ENCODE measurements around the gene COG4. TPM values are rescaled to one million over a fixed set of nuclear protein-coding genes. Genes with fewer than 3 reads are reported as not detected.
"Not testable (repeated sequence)": the region's sequence is repeated elsewhere in the genome, so short reads cannot be mapped to it uniquely, and the experiment has no call there.

Gene COG4
- total RNA-seq, 1 donor from 2014 or later, result 96.8 TPM

GRCh38 chr16:70540994-70541393 is 17.6 kb upstream of the COG4 start:
- DNase-seq (ENCODE audit: extremely low spot score, unreplicated experiment), result no peak
- Mint-ChIP-seq H3K4me1 (ENCODE audit: unreplicated experiment) (no peaks in the 10 kb centered on the region), H3K27me3 (no peaks in the 10 kb centered on the region), H3K4me3 (no peak overlapping the region), H3K27ac (no peak overlapping the region), H3K9me3 (no peaks in the 10 kb centered on the region), H3K36me3 (peaks cover 30% of the 10 kb centered on the region)
- TF ChIP-seq CTCF (conservative IDR thresholded peaks at IDR 0.05), result no peak

- Mint-ChIP-seq H3K27ac (no peak overlapping the region), H3K4me3 (no peak overlapping the region), H3K4me1 (ENCODE audit: unreplicated experiment) (no peaks in the 10 kb centered on the region), H3K36me3 (peaks cover 32% of the 10 kb centered on the region), H3K27me3 (no peaks in the 10 kb centered on the region), H3K9me3 (no peaks in the 10 kb centered on the region)
- DNase-seq (ENCODE audit: extremely low spot score, unreplicated experiment), result no peak
- TF ChIP-seq CTCF (conservative IDR thresholded peaks at IDR 0.05), result no peak
Observed at GRCh38 chr16:70534971-70535370, 11.6 kb upstream of the COG4 start.

DNA sequence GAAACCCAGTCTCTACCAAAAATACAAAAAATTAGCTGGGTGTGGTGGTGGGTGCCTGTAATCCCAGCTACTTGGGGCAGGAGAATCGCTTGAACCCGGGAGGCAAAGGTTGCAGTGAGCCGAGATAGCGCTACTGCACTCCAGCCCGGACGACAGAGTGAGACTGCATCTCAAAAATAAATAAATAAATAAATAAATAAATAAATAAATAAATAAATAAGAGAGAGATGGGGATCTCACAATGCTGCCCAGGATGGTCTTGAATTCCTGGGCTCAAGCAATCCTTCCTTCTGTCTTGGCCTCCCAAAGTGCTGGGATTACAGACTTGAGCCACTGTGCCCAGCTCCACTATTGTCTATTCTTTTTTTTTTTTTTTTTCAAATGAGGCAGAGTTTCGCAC is 6.6 kb upstream of the COG4 start:
- H3K27ac Mint-ChIP-seq; H3K9me3 Mint-ChIP-seq; H3K27me3 Mint-ChIP-seq; DNase-seq (ENCODE audit: extremely low spot score, unreplicated experiment); H3K4me3 Mint-ChIP-seq: not testable (repeated sequence)
- H3K4me1 Mint-ChIP-seq (ENCODE audit: unreplicated experiment), result peaks cover 20% of the 10 kb centered on the region
- H3K36me3 Mint-ChIP-seq, result peaks cover 40% of the 10 kb centered on the region

GRCh38 chr16:70529051-70529777 is 5.9 kb upstream of the COG4 start:
- DNase-seq (ENCODE audit: extremely low spot score, unreplicated experiment), result no peak
- H3K9me3 Mint-ChIP-seq, result no peaks in the 10 kb centered on the region
- peak overlapping the region; percentile 50 for H3K4me3 Mint-ChIP-seq
- peaks cover 38% of the 10 kb centered on the region for H3K36me3 Mint-ChIP-seq
- peak; percentile 78 for TF ChIP-seq CTCF (conservative IDR thresholded peaks at IDR 0.05)
- peak overlapping the region; percentile 73 for H3K27ac Mint-ChIP-seq
- no peaks in the 10 kb centered on the region for H3K27me3 Mint-ChIP-seq
- peaks cover 20% of the 10 kb centered on the region for H3K4me1 Mint-ChIP-seq (ENCODE audit: unreplicated experiment)

- peak overlapping the region; percentile 78 for H3K4me3 Mint-ChIP-seq
- TF ChIP-seq CTCF (conservative IDR thresholded peaks at IDR 0.05), result no peak
- DNase-seq (ENCODE audit: extremely low spot score, unreplicated experiment), result no peak
- H3K9me3 Mint-ChIP-seq, result no peaks in the 10 kb centered on the region
- peak overlapping the region; percentile 48 for H3K27ac Mint-ChIP-seq
- H3K4me1 Mint-ChIP-seq (ENCODE audit: unreplicated experiment), result peaks cover 23% of the 10 kb centered on the region
- H3K36me3 Mint-ChIP-seq, result peaks cover 35% of the 10 kb centered on the region
- H3K27me3 Mint-ChIP-seq, result no peaks in the 10 kb centered on the region
Observed at GRCh38 chr16:70527315-70527996, 4.1 kb upstream of the COG4 start.

- Mint-ChIP-seq H3K4me1 (ENCODE audit: unreplicated experiment) (peaks cover 28% of the 10 kb centered on the region), H3K27me3 (no peaks in the 10 kb centered on the region), H3K4me3 (peak overlapping the region; percentile 78), H3K36me3 (peaks cover 34% of the 10 kb centered on the region), H3K27ac (peak overlapping the region; percentile 48), H3K9me3 (no peaks in the 10 kb centered on the region)
- DNase-seq (ENCODE audit: extremely low spot score, unreplicated experiment), result no peak
- no peak for TF ChIP-seq CTCF (conservative IDR thresholded peaks at IDR 0.05)
Observed at GRCh38 chr16:70526403-70526802, 3.0 kb upstream of the COG4 start.

DNA sequence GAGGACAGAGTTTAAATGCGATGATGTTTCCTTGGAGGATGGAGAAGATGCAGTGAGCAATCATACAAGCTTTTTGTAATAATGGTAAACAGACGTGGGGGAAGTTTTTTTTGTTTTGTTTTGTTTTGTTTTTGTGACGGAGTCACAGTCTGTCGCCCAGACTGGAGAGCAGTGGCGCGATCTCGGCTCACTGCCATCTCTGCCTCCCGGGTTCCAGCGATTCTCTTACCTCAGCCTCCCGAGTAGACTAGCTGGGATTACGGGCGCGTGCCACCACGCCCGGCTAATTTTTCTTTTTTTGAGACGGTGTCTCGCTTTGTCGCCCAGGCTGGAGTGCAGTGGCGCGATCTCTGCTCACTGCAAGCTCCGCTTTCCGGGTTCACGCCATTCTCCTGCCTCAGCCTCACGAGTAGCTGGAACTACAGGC is 1.1 kb upstream of the COG4 start:
- not testable (repeated sequence) for DNase-seq (ENCODE audit: extremely low spot score, unreplicated experiment); H3K9me3 Mint-ChIP-seq; H3K27me3 Mint-ChIP-seq
- Mint-ChIP-seq H3K4me3 (peak overlapping the region; percentile 95), H3K4me1 (ENCODE audit: unreplicated experiment) (peaks cover 26% of the 10 kb centered on the region), H3K27ac (peak overlapping the region; percentile 97), H3K36me3 (peaks cover 30% of the 10 kb centered on the region)
